HUES6 (cell line): ENCODE results near the gene MYL3.

Experiments
- H3K27ac ChIP-seq: 2 replicates; pipeline ENCODE4 v1.7.0; 2013; ENCODE audit warnings: low read depth, mild to moderate bottlenecking, low read length, inconsistent platforms
- H3K27me3 ChIP-seq: 2 replicates; pipeline ENCODE4 v1.6.1; 2013; ENCODE audit warnings: low read length; ENCODE audit not compliant: control insufficient read depth, insufficient read depth
- H3K36me3 ChIP-seq: 2 replicates; pipeline ENCODE4 v1.6.1; 2013; ENCODE audit warnings: low read length; ENCODE audit not compliant: control insufficient read depth, insufficient read depth
- H3K4me1 ChIP-seq: 2 replicates; pipeline ENCODE4 v1.6.1; 2013; ENCODE audit warnings: low read length; ENCODE audit not compliant: control insufficient read depth, insufficient read depth
- H3K4me3 ChIP-seq: 2 replicates; pipeline ENCODE4 v1.5.1; 2013; ENCODE audit warnings: low read depth, low read length
- H3K9ac ChIP-seq: one replicate; pipeline ENCODE4 v1.6.1; 2013; ENCODE audit warnings: mild to moderate bottlenecking, low read length
- H3K9me3 ChIP-seq: 2 replicates; pipeline ENCODE4 v1.6.1; 2013; ENCODE audit warnings: low read depth, low read length; ENCODE audit not compliant: control insufficient read depth, insufficient read depth

The MYL3 gene

GRCh38 chr3:46882377-46883053 is 19.3 kb upstream of the MYL3 start:
- H3K27me3 ChIP-seq: peaks cover 87% of the 10 kb centered on the region
- H3K27ac ChIP-seq: no peak overlapping the region
- peaks cover 44% of the 10 kb centered on the region for H3K4me1 ChIP-seq
- H3K4me3 ChIP-seq: peak overlapping the region; percentile 76
- no peaks in the 10 kb centered on the region for H3K9me3 ChIP-seq
- H3K9ac ChIP-seq: peak overlapping the region; percentile 50
- H3K36me3 ChIP-seq: no peaks in the 10 kb centered on the region

DNA sequence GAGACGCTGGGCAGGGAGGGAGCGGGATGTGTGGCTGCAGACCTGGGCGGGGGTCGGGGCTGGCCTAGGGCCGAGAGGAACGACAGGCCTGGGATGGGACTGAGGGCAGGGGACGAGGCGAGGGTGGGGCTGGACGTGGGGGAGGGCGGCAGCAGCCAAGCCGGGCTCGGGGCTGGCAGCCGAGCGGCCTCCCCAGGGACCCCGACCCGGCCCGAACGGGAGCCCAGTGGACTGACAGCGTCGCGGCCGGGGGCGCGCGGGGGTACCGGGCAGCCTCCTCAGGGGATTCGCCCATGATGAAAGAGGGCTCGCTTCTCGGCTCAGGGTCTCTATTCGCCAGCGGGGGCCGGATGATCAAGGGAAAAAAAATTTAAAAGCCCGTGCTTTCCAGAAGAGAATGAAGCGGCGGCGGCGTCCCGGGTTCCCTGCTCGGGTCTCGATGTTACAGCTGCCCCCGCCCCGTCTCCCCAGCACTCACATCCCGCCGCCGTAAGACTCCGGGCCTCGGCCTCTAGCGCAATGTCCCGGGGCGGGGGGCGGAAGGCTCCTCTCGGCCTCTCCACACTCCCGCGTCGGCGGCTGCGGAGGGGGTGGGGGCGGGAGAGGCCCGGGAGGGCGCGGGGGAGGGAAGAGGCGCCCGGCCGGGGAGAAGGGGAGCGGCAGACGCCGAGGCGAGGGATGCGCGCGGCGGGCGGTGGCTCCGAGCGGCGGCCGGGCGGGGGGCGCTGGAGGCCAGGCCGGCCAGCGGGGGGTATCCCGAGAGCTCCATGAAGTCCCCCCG is 18.5 kb upstream of the MYL3 start:
- Histone ChIP-seq H3K4me3 (peak overlapping the region; percentile 76), H3K4me1 (peaks cover 41% of the 10 kb centered on the region), H3K27me3 (peaks cover 89% of the 10 kb centered on the region), H3K9ac (peak overlapping the region; percentile 50), H3K36me3 (no peaks in the 10 kb centered on the region), H3K27ac (no peak overlapping the region), H3K9me3 (no peaks in the 10 kb centered on the region)

GRCh38 chr3:46880884-46881595 is 17.8 kb upstream of the MYL3 start:
- Histone ChIP-seq H3K36me3 (no peaks in the 10 kb centered on the region), H3K27ac (no peak overlapping the region), H3K9ac (no peak overlapping the region), H3K4me3 (peak overlapping the region; percentile 76), H3K9me3 (no peaks in the 10 kb centered on the region), H3K4me1 (peaks cover 40% of the 10 kb centered on the region), H3K27me3 (peaks cover 91% of the 10 kb centered on the region)

GRCh38 chr3:46878781-46879436 is 15.7 kb upstream of the MYL3 start:
- Histone ChIP-seq H3K4me3 (no peak overlapping the region), H3K9ac (no peak overlapping the region), H3K9me3 (no peaks in the 10 kb centered on the region), H3K4me1 (peaks cover 21% of the 10 kb centered on the region), H3K27ac (no peak overlapping the region), H3K36me3 (no peaks in the 10 kb centered on the region), H3K27me3 (peaks cover 87% of the 10 kb centered on the region)

DNA sequence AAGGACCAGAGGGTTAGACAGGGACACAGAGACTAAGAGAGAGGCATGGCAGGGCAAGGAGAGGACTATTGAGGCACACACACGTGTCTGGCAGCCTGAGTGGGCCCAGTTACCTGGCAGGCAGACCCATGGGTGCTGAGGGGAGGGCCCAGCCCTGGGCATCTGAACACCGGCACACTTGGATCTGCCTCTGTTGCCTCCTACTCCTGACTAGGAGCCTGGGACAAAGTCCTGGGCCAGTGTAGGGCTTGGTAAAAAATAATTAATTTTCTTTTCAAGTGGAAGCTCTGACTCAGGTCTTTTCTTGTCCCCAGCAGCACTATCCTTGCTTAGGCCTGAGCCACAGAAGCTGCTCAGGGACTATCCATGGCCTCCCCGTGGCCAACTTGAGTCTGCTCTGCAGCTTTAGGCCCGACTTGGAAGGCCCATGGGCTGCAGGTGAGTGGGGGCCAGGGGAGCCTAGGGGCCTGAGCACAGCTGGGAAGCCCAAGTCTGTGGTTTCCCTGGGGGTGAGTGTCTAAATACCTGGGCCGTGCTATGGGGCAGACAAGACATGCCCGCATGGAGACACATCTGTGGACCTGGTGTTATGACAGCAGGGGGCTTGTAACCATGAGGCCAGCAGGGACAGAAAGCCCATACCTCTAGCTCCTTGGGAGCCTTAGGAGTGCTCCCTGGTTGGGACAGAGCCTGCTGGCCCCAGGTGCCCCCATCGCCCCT is 14.3 kb upstream of the MYL3 start, which contains the start of gene PTH1R:
TSS of gene PTH1R (plus strand) at position 316 of the 720 bp plus-strand sequence. CDS start 5,839 bp downstream, outside the sequence.
- no peak within 1 kb of the TSS for H3K9ac ChIP-seq
- no peaks in the 10 kb centered on the region for H3K9me3 ChIP-seq
- no peaks in the 10 kb centered on the region for H3K36me3 ChIP-seq
- no peak within 1 kb of the TSS for H3K4me3 ChIP-seq
- peaks cover 92% of the 10 kb centered on the region for H3K27me3 ChIP-seq
- H3K27ac ChIP-seq: no peak within 1 kb of the TSS
- peaks cover 16% of the 10 kb centered on the region for H3K4me1 ChIP-seq

DNA sequence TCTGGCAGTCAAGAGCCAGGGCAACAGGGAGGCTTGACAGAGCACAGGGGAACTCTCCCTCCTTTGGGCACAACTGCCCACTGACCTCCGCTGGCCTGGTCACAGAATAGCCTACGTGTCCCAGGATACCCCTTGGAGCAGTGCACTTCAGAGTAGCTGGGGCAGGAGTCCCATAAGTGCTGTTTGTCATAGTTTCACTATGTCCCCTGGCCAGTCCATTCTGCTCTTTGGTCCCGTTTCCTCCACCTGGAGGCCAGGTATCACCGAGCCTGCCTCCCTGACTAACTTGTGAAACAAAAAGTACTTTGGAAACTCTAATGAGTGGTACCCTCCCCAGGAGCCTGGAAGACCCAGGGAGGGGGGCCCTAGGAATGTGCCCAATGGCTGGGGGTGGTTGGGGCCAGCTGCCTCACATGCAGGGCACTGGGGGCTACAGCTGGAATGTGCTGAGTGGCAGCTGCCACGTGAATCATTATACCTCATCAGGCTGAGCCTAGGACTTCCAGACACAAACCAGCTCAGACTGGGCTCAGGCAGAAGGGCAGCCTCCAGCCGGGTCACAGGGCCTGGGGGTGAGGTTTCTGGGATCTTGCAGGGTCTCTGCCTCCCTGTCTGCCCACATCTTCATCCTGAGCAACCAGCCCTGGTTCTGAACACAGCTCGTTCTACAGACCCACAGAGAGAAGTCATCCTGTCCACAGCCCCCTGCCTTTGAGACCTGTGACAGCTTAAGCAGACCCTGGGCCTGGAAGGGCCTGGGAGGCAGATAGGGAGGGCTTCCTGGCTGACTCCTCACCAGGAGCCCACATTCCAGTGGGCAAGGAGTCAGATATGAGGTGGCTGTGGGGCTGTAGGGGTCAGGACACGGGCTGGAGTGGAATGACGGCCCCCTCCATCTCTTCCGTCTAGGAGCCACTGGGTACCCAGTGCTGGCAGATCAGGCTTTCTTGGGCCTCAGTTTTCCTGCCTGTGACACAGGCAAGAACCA is 13.4 kb upstream of the MYL3 start:
- Histone ChIP-seq H3K27ac (no peak overlapping the region), H3K4me1 (peaks cover 16% of the 10 kb centered on the region), H3K4me3 (no peak overlapping the region), H3K36me3 (no peaks in the 10 kb centered on the region), H3K27me3 (peaks cover 92% of the 10 kb centered on the region), H3K9ac (no peak overlapping the region), H3K9me3 (no peaks in the 10 kb centered on the region)

GRCh38 chr3:46875560-46875959 is 12.3 kb upstream of the MYL3 start:
- Histone ChIP-seq H3K27ac (no peak overlapping the region), H3K4me1 (peaks cover 16% of the 10 kb centered on the region), H3K36me3 (no peaks in the 10 kb centered on the region), H3K4me3 (no peak overlapping the region), H3K27me3 (peaks cover 91% of the 10 kb centered on the region), H3K9ac (no peak overlapping the region), H3K9me3 (no peaks in the 10 kb centered on the region)

GRCh38 chr3:46874430-46874829 is 11.2 kb upstream of the MYL3 start:
- Histone ChIP-seq H3K4me3 (no peak overlapping the region), H3K27ac (no peak overlapping the region), H3K36me3 (no peaks in the 10 kb centered on the region), H3K9me3 (no peaks in the 10 kb centered on the region), H3K27me3 (peaks cover 83% of the 10 kb centered on the region), H3K4me1 (peaks cover 16% of the 10 kb centered on the region), H3K9ac (no peak overlapping the region)

- H3K36me3 ChIP-seq: no peaks in the 10 kb centered on the region
- no peak overlapping the region for H3K4me3 ChIP-seq
- peaks cover 10% of the 10 kb centered on the region for H3K4me1 ChIP-seq
- peaks cover 74% of the 10 kb centered on the region for H3K27me3 ChIP-seq
- H3K27ac ChIP-seq: no peak overlapping the region
- no peaks in the 10 kb centered on the region for H3K9me3 ChIP-seq
- H3K9ac ChIP-seq: no peak overlapping the region
Observed at GRCh38 chr3:46873521-46873920, 10.3 kb upstream of the MYL3 start.
